Stimulated activated CD8-positive, alpha-beta memory T cell treated with anti-CD3 and anti-CD28 coated beads, Interleukin-4, amount 100 ng/mL, for 1 hour (primary cell): ENCODE data around the gene RTN4IP1.
"Not testable (repeated sequence)": the region's sequence is repeated elsewhere in the genome, so short reads cannot be mapped to it uniquely, and the experiment has no call there.

Source experiments
- DNase-seq, 2 donors: peaks; one replicate each; pipeline ENCODE4 v3.0.0-alpha.2; 2020; ENCODE audit warnings: low read depth in 2 of 2, low spot score in 1 of 2

Gene RTN4IP1

GRCh38 chr6:106628658-106629102, 618 bp downstream of the RTN4IP1 start:
- no peak for DNase-seq

GRCh38 chr6:106627760-106628159, 1.5 kb downstream of the RTN4IP1 start:
- not testable (repeated sequence) for DNase-seq

GRCh38 chr6:106626485-106626884, 2.8 kb downstream of the RTN4IP1 start:
- DNase-seq = no peak

GRCh38 chr6:106623039-106623438, 6.3 kb downstream of the RTN4IP1 start:
- DNase-seq = no peak

GRCh38 chr6:106622412-106622811, 6.9 kb downstream of the RTN4IP1 start:
- no peak for DNase-seq

GRCh38 chr6:106620931-106621672, 8.2 kb downstream of the RTN4IP1 start:
- no peak for DNase-seq

- DNase-seq = no peak
Observed at GRCh38 chr6:106619223-106619622, 10.1 kb downstream of the RTN4IP1 start.

GRCh38 chr6:106618324-106618723, 11.0 kb downstream of the RTN4IP1 start:
- DNase-seq = no peak

GRCh38 chr6:106617857-106618256, 11.4 kb downstream of the RTN4IP1 start:
- no peak for DNase-seq

- no peak for DNase-seq
Observed at GRCh38 chr6:106617302-106617701, 12.0 kb downstream of the RTN4IP1 start.

- no peak for DNase-seq
Observed at GRCh38 chr6:106614592-106615257, 14.6 kb downstream of the RTN4IP1 start.

- no peak for DNase-seq
Observed at GRCh38 chr6:106614166-106614565, 15.1 kb downstream of the RTN4IP1 start.

GRCh38 chr6:106613590-106613989, 15.7 kb downstream of the RTN4IP1 start:
- no peak for DNase-seq

GRCh38 chr6:106612671-106613416, 16.5 kb downstream of the RTN4IP1 start:
- no peak for DNase-seq

GRCh38 chr6:106611030-106611429, 18.3 kb downstream of the RTN4IP1 start:
- DNase-seq = no peak

GRCh38 chr6:106609699-106610098, 19.6 kb downstream of the RTN4IP1 start:
- no peak for DNase-seq

- peak in 1 of 2 donors; percentile 1 for DNase-seq
Observed at GRCh38 chr6:106608080-106608668, 21.1 kb downstream of the RTN4IP1 start.

- DNase-seq = no peak
Observed at GRCh38 chr6:106600329-106600728, 29.0 kb downstream of the RTN4IP1 start.

GRCh38 chr6:106599440-106599839, 29.9 kb downstream of the RTN4IP1 start:
- no peak for DNase-seq

GRCh38 chr6:106591111-106591825, 38.0 kb downstream of the RTN4IP1 start:
- no peak for DNase-seq

GRCh38 chr6:106588937-106589336, 40.4 kb downstream of the RTN4IP1 start:
- not testable (repeated sequence) for DNase-seq
